AG09309 (cell line): ENCODE measurements around the gene ELAVL2.

Experiments
- DNase-seq: peaks from one replicate; pipeline ENCODE4 v3.0.0-alpha.2; 2010; ENCODE audit warnings: low read depth
- H3K4me3 ChIP-seq: 2 replicates; pipeline ENCODE4 v1.5.1; 2011; ENCODE audit warnings: mild to moderate bottlenecking, low read depth, low read length, moderate library complexity; ENCODE audit not compliant: control insufficient read depth
- TF ChIP-seq, protein P1 (sequence below): IDR thresholded peaks from 2 replicates; pipeline ENCODE4 v1.5.1; 2011; ENCODE audit warnings: mild to moderate bottlenecking, low read depth, low read length, inconsistent platforms; ENCODE audit not compliant: insufficient read depth, control insufficient read depth; ENCODE audit errors: missing control alignments

Gene ELAVL2

DNA sequence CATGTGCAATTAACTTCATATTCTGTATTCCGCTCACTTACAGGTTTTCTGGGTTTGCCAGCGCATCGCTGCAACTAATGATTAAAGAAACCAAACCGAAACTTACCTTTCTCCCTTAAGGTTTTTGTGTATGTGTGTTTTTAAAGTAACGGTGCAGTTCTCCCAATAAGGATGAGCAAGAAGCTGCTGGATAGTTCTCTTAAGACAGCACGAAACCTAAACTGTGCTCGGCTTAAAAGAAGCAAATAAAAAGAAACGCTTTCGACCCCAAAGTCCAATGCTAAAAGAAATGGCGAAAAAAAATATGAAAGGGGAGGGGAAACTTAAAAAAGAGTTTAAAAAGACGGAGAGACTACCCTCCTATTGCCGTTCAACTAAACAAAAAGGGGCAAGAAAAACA lies 340 bp downstream of the ELAVL2 start:
- no peak for DNase-seq
- TF ChIP-seq, protein P1, sequence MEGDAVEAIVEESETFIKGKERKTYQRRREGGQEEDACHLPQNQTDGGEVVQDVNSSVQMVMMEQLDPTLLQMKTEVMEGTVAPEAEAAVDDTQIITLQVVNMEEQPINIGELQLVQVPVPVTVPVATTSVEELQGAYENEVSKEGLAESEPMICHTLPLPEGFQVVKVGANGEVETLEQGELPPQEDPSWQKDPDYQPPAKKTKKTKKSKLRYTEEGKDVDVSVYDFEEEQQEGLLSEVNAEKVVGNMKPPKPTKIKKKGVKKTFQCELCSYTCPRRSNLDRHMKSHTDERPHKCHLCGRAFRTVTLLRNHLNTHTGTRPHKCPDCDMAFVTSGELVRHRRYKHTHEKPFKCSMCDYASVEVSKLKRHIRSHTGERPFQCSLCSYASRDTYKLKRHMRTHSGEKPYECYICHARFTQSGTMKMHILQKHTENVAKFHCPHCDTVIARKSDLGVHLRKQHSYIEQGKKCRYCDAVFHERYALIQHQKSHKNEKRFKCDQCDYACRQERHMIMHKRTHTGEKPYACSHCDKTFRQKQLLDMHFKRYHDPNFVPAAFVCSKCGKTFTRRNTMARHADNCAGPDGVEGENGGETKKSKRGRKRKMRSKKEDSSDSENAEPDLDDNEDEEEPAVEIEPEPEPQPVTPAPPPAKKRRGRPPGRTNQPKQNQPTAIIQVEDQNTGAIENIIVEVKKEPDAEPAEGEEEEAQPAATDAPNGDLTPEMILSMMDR = no peak
- H3K4me3 ChIP-seq = peak overlapping the region; percentile 32

DNA sequence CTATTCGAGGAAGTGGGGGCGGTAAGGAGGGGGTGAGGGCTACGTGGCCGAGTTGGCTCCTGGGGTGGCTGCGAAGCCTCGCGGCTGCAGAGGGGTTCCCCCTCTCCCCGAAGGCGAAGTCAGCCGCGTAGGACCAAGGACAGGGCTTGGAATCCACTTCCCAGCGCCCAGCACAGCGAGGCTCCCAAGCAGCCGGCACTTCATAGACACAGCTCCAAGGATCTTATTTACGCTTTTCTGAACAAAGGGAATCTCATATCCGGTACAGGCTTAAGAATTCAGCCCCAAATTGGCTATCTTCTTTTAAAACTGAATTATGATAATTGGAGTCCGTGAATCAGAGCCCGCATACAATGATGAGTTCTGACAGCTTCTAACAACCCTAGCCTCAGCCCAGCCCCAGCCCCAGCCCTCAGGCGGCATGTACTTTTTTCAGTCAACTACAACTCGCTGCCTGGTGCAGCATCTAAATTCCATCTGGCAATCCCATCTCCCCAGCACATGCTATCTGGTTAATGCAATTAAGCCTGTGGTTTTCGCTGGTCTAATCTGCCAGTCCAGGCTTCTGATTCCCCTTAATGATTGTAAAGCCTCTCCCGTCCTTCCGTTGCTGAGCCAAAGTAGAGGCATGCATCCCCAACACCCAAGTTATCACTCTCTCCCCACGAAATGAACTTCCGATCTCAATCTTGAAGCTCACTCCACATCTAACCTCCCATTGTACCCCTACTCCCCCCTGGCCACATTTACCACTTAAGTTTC lies 1.0 kb downstream of the ELAVL2 start:
- DNase-seq = no peak
- H3K4me3 ChIP-seq = peak overlapping the region; percentile 32
- TF ChIP-seq, protein P1 = no peak

DNA sequence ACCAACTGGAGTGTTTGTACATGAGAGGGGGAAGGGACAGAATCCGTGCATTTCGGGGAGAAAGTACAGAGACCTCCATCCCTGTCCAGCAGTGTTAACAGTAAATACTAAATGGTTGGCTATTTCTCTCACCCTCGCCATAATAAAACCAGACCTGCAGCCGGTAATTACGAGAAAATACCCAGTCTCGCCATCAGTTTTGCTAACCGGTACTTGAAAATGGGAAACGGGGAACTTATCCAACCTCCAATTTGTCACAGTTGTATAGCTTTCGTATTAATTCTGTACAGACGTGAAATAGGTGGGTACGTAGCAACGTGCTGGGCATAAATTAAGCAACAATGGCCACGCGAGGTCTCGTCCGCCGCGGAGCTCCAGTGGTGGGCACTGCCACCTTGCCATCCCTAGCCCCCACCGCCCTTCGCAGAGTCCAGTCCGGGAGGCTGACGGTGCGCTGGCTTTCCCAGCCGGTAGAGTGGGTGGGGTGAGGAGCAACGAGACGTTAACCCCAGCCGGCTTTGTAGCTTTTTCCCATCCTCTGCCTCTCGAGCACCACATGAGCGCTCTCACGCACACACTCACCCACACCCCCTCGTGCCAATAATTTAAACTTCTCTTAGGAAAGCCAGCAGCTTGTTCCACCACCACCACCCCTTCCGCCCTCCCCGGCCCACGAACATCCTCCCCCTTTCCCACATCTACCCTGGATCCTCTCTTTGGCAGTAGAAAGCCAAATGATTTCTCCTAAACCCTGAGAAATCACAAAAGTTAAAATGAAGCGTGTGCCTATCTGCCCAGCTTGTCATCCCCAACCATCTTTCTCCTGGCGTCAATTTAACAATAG lies 1.8 kb downstream of the ELAVL2 start:
- DNase-seq = no peak
- TF ChIP-seq, protein P1 = no peak
- H3K4me3 ChIP-seq = no peak overlapping the region

DNA sequence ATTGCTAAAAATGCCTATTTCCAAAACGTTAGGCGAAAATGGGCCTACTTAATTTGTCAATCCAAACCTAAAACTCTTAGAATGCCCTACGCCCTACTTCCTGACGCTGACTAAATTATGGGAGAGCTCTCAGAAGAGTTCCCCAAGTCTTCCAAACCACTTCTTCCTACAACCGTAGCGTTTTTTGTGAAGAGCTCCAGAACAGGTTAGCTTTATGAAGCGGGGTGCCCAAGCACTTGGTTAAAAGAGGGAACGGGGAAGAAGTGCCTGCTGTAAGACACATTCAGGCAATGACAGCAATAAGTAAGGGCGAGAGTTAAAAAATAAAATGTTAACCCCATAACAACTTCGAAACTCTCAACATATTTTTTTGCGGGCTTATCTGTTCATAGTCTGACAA lies 2.8 kb downstream of the ELAVL2 start:
- no peak for DNase-seq
- H3K4me3 ChIP-seq = no peak overlapping the region
- TF ChIP-seq, protein P1 = no peak

DNA sequence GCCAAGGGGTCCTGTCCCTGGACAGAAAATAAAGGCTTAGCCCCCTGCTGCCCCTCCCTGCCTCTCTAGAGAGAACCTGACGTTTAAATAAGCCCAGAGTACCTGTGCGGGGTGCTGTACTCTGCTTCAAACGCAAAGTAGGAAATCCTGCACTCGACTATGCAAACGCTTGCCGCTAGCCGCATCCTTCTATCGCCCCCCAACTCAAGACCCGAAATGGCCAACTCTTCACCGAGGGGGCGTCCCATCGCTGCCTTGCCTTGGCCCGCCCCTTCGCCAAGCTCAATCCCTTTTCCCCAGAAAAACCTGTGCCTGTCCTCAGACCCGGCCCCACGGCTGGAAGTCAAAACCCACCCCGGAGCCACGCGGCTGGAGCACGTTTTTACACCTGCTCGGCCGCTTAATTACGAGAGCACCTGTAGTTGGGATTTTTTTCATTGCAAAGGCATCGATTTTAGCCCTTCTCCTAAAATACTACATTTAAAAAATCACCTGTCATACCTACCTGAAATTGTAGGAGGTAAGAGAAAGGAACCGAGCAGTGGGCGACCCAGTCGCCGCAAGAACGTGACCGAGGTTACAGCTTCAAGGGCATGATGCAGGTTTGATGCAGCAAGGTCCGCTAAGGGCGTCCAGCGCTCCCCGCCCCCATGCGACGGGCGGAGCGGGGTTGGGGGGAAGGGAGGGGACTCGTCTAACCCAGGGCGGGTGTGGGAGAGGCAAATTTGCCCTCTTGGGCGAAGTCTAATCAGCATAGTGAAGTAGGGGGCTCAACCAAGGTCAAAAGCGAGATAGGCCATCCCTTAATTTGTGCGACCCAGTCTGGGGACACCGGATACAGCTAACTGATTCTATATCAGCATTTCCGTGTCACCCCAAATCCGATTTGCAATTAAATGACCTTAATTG lies 3.5 kb downstream of the ELAVL2 start:
- no peak overlapping the region for H3K4me3 ChIP-seq
- TF ChIP-seq, protein P1 = no peak
- DNase-seq = no peak

DNA sequence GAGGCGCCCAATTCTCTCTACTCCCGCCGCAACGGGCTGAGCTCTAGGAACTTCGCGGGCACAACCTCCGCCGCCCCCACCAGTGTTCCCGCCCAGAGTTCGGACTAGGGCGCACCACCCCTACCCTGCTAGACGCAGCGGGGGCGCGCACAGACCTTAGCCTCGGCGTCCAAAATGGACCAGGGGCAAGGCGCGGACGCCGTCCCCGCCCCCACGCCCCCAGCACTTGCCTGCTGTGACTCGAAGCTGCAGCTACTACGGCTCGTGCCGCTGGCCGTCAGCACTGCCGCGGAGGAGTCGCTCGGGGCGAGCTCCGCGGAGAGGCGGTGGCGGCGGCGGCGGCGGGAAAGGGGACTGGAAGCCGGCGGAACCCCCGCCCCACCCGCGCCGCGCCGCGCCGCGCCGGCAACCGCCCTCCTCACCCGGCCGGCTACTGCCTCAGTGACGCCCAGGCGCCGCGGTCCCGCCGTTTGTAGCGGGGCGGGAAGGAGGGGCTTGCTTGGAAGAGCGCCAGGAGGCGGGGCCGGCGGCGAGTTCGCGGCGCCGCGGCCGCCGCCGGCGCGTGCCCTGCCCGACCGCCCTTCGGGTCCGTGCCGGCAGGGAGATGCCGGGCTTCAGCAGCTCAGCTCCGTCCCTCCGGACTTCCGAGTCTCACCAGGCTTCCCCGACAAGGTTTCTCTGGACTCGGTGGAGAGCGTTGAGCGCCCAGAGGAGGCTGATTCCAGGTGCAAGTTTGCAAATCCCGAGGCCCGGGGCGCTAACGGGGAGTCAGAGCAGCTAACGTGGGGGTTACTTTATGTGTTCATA lies 4.5 kb downstream of the ELAVL2 start:
- DNase-seq = no peak
- TF ChIP-seq, protein P1 = no peak
- H3K4me3 ChIP-seq = no peak overlapping the region
